Heart left ventricle (tissue), 16 donors: ENCODE results near the gene CBR1. TPM values are rescaled to one million over a fixed set of nuclear protein-coding genes. Genes with fewer than 3 reads are reported as not detected.

Source experiments
- ATAC-seq, 4 donors: fragments of 200-7000 bp; cut with Tn5 transposase; one replicate each; pipeline ENCODE4 v1.9.1; 2020 to 2022; ENCODE audit warnings: moderate library complexity in 4 of 4, mild to moderate bottlenecking in 3 of 4, moderate number of reproducible peaks in 1 of 4
- DNase-seq, 5 donors: peaks; one replicate each; pipeline ENCODE4 v3.0.0-alpha.2; 2020
- H3K27ac ChIP-seq, 12 donors: fragments of 200-600 bp; sonication (generic) in 4 of 12; one replicate each; pipeline versions ENCODE4 v1.5.0 to v1.8.0; 2016 to 2022; ENCODE audit warnings: mild to moderate bottlenecking in 2 of 12
- H3K27me3 ChIP-seq, 9 donors: fragments of 200-600 bp; sonication (generic) in 2 of 9; one replicate each; pipeline versions ENCODE4 v1.5.1 to v1.8.0; 2016 to 2022; ENCODE audit warnings: mild to moderate bottlenecking in 3 of 9
- H3K36me3 ChIP-seq, 9 donors: fragments of 200-600 bp; sonication (generic) in 2 of 9; one replicate each; pipeline versions ENCODE4 v1.5.0 to v1.8.0; 2018 to 2022; ENCODE audit warnings: mild to moderate bottlenecking in 2 of 9
- H3K4me1 ChIP-seq, 12 donors: fragments of 200-600 bp; sonication (generic) in 4 of 12; one replicate each; pipeline versions ENCODE4 v1.5.0 to v1.8.0; 2016 to 2022; ENCODE audit warnings: mild to moderate bottlenecking in 3 of 12
- H3K4me3 ChIP-seq, 12 donors: fragments of 200-600 bp; sonication (generic) in 4 of 12; one replicate each; pipeline versions ENCODE4 v1.5.0 to v1.8.0; 2017 to 2022; ENCODE audit warnings: mild to moderate bottlenecking in 9 of 12, moderate library complexity in 4 of 12
- H3K9me3 ChIP-seq, 12 donors: fragments of 200-600 bp; sonication (generic) in 4 of 12; one replicate each; pipeline versions ENCODE4 v1.5.0 to v1.8.0; 2016 to 2022; ENCODE audit warnings: mild to moderate bottlenecking in 1 of 12
- POLR2A ChIP-seq, 2 donors: fragments of 450-650 bp; IDR thresholded peaks; one replicate each; pipeline ENCODE4 v1.6.1; 2017; ENCODE audit warnings: antibody characterized with exemption in 2 of 2, mild to moderate bottlenecking in 2 of 2, moderate library complexity in 2 of 2
- WGBS, 4 donors: extraction: QIAGEN DNeasy Blood & Tissue Kit in 2 of 4; methylation state at CpG; one replicate each; pipeline versions ENCODE4 v1.1.5 to v1.1.7; 2013 to 2018; 5-methylcytosine and 5-hydroxymethylcytosine counted together
- intact Hi-C, 10 donors: fragments of 100-400 bp; cut with DNase I; formaldehyde crosslinking; loops; one replicate each; pipeline versions ENCODE4 v1.11.1 to v1.14.2; 2022
- polyA plus RNA-seq, 2 donors: library from polyadenylated mRNA; stranded (reverse); fragments of 200-250 nt; gene quantifications; one replicate each; pipeline ENCODE4 v1.2.3, GENCODE V29; 2013
- total RNA-seq, 9 donors: library from RNA; depleted of rRNA in 2 of 9; stranded (reverse); fragments of >200 nt in 2 of 9; fragmentation: NEBNext Ultra II Directional in 3 of 9; extraction: Animal tissue kit (Norgen Biotek cat#: 25700) in 3 of 9; gene quantifications; one replicate each; pipeline versions ENCODE4 v1.1.0 to v1.2.4, GENCODE V29; 2016 to 2023
- TF ChIP-seq, protein P1 (sequence below), 12 donors: fragments of 200-600 bp; sonication (generic) in 4 of 12; IDR thresholded peaks; one replicate each; pipeline versions ENCODE4 v1.5.0 to v1.8.0; 2018 to 2022; ENCODE audit warnings: antibody characterized with exemption in 12 of 12, mild to moderate bottlenecking in 5 of 12
- donor health status: ischemic (EF 13 %, LVEDD 7.1; RV severe dilation, severe dysfunction).
- donor health status: healthy with polysubstance abuse.
- donor health status: DM: no; HTN: yes; CAD: no.
- donor health status: DM: no; HTN: no; CAD: no.
- donor health status: ischemic (EF 25% LVEDD 6.9; RV normal size, moderate dysfunction).
- donor health status: ischemic (EF 25% LVEDD 5.7; RV mildly dilated, moderate dysfunction).
- donor health status: healthy.
- donor health status: DM: yes; HTN: yes; CAD: no.
- donor health status: ischemic (EF 35%, LVEDD 5.7; RV mildly dilated, moderate dysfunction).
- donor health status: nonischemic (EF 11% LVEDD 7.7; RV severe dilation, severe dysfunction).
- donor health status: DM: yes; HTN: yes; CAD: no.
- donor health status: PGD.
- donor health status: ischemic (EF 29% LVEDD 5.4; RV normal size, mild dysfunction).
- donor health status: nonischemic (EF 23%, LVEDD 6.1; RV moderate dilation, normal function).

The CBR1 gene
- total and polyA plus RNA-seq, 11 donors = 11.0 to 69.2 (median 23.7) TPM

DNA sequence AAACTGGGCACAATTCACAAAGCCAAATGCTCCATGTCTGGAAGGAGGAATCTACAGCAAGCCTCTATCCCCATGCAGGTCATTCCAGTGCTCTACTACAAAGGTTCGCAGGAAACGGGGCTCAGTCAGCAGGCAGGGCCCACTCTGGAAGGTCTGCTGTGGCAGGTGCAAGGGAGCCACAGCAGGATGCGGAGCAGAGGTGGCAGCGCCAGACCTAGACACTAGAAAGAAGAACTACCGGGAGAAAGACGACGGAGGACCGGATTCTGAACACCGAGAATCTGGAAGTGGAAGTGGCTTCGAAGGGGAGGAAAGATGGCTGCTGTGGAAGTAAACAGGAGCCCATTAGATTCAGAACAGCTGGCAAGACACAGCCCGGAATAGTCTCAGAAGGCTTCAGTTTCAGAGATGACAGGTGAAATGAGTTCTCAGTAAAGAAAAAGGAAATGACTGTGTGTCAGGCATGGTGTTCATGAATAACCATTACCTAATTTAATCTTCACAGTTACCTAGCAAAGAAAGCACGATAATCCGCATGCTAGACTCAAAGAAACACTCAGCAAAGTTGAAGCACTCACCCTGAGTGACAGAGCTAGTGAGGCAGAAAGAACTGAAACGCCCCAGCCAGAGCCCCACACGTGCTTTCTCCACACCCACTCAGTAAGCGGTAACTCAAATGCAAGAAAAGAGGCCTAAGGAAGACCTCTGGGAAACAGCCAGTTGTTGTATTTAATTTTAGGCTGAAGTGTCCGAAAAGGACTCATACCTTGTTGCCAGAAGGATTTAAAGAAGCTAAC, 30.9 kb upstream of the CBR1 start:
- DNase-seq (no peak), ATAC-seq (no peak)
- no peak overlapping the region for H3K4me3 ChIP-seq
- no peaks in the 10 kb centered on the region for H3K27me3 ChIP-seq
- intact Hi-C loops = no loop called here
- peaks cover 0 to 98% (median 93%) of the 10 kb centered on the region in 9 donors for H3K36me3 ChIP-seq
- TF ChIP-seq, protein P1, sequence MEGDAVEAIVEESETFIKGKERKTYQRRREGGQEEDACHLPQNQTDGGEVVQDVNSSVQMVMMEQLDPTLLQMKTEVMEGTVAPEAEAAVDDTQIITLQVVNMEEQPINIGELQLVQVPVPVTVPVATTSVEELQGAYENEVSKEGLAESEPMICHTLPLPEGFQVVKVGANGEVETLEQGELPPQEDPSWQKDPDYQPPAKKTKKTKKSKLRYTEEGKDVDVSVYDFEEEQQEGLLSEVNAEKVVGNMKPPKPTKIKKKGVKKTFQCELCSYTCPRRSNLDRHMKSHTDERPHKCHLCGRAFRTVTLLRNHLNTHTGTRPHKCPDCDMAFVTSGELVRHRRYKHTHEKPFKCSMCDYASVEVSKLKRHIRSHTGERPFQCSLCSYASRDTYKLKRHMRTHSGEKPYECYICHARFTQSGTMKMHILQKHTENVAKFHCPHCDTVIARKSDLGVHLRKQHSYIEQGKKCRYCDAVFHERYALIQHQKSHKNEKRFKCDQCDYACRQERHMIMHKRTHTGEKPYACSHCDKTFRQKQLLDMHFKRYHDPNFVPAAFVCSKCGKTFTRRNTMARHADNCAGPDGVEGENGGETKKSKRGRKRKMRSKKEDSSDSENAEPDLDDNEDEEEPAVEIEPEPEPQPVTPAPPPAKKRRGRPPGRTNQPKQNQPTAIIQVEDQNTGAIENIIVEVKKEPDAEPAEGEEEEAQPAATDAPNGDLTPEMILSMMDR (IDR thresholded peaks at IDR 0.05) = no peak
- TF ChIP-seq POLR2A (IDR thresholded peaks at IDR 0.05) = no peak
- 91 to 96% (median 95%) methylated on average over 17 of the region's 17 CpGs for WGBS, 4 donors
- H3K4me1 ChIP-seq = peaks cover 0 to 8% (median 0%) of the 10 kb centered on the region in 12 donors
- H3K9me3 ChIP-seq = no peaks in the 10 kb centered on the region
- no peak overlapping the region for H3K27ac ChIP-seq

DNA sequence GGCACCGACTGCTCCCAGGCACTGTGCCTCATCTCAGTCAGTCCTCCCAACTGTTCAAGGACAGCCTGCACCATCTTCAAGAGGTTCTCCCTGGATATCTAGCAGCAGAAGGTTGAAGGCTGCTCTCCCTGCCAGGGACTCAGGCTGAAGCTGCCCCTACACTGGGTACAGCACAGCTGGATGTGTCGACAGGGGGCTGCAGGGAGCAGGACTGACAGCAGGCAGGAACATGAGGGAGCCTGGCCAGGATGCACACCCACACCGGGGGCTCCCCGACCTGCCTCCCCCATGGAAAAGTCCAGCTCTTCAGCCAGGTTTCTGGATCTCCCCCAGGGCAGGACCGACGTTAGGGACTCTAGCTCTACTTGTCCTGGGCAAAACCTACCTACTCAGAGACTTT, 30.0 kb upstream of the CBR1 start:
- WGBS, 4 donors = 71 to 81% (median 75%) methylated on average over 5 to 6 of the region's 6 CpGs
- no peak for DNase-seq
- TF ChIP-seq POLR2A (IDR thresholded peaks at IDR 0.05) = no peak
- TF ChIP-seq, protein P1 (IDR thresholded peaks at IDR 0.05) = no peak
- no peak for ATAC-seq
- intact Hi-C loops = no loop called here
- H3K9me3 ChIP-seq = no peaks in the 10 kb centered on the region
- no peaks in the 10 kb centered on the region for H3K27me3 ChIP-seq
- no peak overlapping the region for H3K27ac ChIP-seq
- no peak overlapping the region for H3K4me3 ChIP-seq
- peaks cover 0 to 8% (median 0%) of the 10 kb centered on the region in 12 donors for H3K4me1 ChIP-seq
- H3K36me3 ChIP-seq = peaks cover 0 to 99% (median 94%) of the 10 kb centered on the region in 9 donors

DNA sequence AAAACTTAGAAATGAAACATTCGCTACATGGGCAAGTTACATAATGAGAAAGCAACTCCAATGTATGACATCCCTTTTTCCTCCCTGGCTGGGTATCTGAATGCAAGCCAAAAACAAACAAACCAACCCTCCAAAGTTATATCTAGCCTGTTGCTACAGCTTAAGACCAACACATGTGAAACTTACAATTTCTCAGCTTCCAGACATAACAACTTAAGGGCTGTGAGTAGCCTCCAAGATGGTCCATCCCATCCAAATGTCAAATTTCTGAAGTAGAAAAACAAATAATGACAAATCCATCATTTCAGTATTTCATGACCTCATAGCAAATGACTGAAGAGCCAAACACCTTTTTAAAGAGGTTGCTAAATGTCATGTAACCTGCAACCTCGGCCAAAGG, 29.4 kb upstream of the CBR1 start:
- peaks cover 0 to 99% (median 94%) of the 10 kb centered on the region in 9 donors for H3K36me3 ChIP-seq
- no peak for ATAC-seq
- no peaks in the 10 kb centered on the region for H3K27me3 ChIP-seq
- WGBS, 4 donors = 91 to 95% (median 95%) methylated on average over 2 of the region's 2 CpGs
- H3K27ac ChIP-seq = no peak overlapping the region
- no peak overlapping the region for H3K4me3 ChIP-seq
- H3K4me1 ChIP-seq = peaks cover 0 to 5% (median 0%) of the 10 kb centered on the region in 12 donors
- no peaks in the 10 kb centered on the region for H3K9me3 ChIP-seq
- intact Hi-C loops = no loop called here
- TF ChIP-seq, protein P1 (IDR thresholded peaks at IDR 0.05) = no peak
- TF ChIP-seq POLR2A (IDR thresholded peaks at IDR 0.05) = no peak
- no peak for DNase-seq

DNA sequence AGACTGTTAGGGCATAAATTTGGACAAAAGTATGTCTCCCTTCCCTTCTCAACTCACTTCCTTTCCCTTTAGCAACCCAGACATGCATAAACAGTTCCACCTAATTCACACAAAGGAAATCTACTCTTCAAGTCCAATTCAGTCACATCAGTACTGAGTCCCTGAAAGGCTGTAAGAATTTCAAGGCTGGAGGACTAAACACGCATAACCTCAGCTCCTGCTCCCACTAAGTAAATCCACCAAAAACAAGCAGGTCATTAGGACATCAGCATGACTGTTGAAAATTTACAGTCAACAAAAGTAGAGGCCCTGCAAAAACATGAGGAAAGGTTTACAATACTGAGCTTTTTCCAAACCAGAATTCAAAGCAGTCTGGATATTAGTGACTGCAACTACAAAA, 27.9 kb upstream of the CBR1 start:
- DNase-seq = no peak
- no peak for ATAC-seq
- 92 to 100% (median 95%) methylated on average over 1 of the region's 1 CpG for WGBS, 4 donors

More for the DNA sequence above, 27.9 kb upstream of the CBR1 start:
- H3K4me3 ChIP-seq = no peak overlapping the region
- no peak overlapping the region for H3K27ac ChIP-seq
- intact Hi-C loops = no loop called here
- no peak for TF ChIP-seq POLR2A (IDR thresholded peaks at IDR 0.05)
- TF ChIP-seq, protein P1 (IDR thresholded peaks at IDR 0.05) = no peak
- no peaks in the 10 kb centered on the region for H3K27me3 ChIP-seq
- peaks cover 0 to 100% (median 94%) of the 10 kb centered on the region in 9 donors for H3K36me3 ChIP-seq
- no peaks in the 10 kb centered on the region for H3K9me3 ChIP-seq
- H3K4me1 ChIP-seq = no peaks in the 10 kb centered on the region
